Natural killer cell (primary cell): ENCODE data around the gene TRIM61. TPM values are rescaled to one million over a fixed set of nuclear protein-coding genes. Genes with fewer than 3 reads are reported as not detected.
"Not testable (repeated sequence)": the region's sequence is repeated elsewhere in the genome, so short reads cannot be mapped to it uniquely, and the experiment has no call there.

Experiments
- ATAC-seq, 3 donors: fragments of 150-1000 bp in 2 of 3; fragments of 200-7000 bp in 1 of 3; cut with Tn5 transposase; 1 replicate in 1 of 3; 2 replicates in 2 of 3; pipeline ENCODE4 v1.10.0; 2021; ENCODE audit warnings: mild to moderate bottlenecking in 2 of 3, moderate library complexity in 2 of 3
- DNase-seq, 2 donors: peaks; one replicate each; pipeline versions ENCODE4 v3.0.0 to v3.0.0-alpha.2; 2013 to 2021; ENCODE audit warnings: mixed read lengths in 1 of 2
- H3K27ac ChIP-seq: one replicate; pipeline ENCODE4 v1.5.1; 2013; ENCODE audit warnings: mild to moderate bottlenecking, low read length
- H3K27me3 ChIP-seq: one replicate; pipeline ENCODE4 v1.6.1; 2013; ENCODE audit warnings: low read length; ENCODE audit not compliant: control insufficient read depth, insufficient read depth
- H3K36me3 ChIP-seq: one replicate; pipeline ENCODE4 v1.6.1; 2013; ENCODE audit warnings: low read length; ENCODE audit not compliant: control insufficient read depth, insufficient read depth
- H3K4me1 ChIP-seq: one replicate; pipeline ENCODE4 v1.6.1; 2013; ENCODE audit warnings: low read length; ENCODE audit not compliant: control insufficient read depth, insufficient read depth
- H3K4me3 ChIP-seq: one replicate; pipeline ENCODE4 v1.5.1; 2013; ENCODE audit warnings: low read length
- H3K9me3 ChIP-seq: one replicate; pipeline ENCODE4 v1.6.1; 2013; ENCODE audit warnings: low read length; ENCODE audit not compliant: control insufficient read depth, insufficient read depth
- H3K27ac Mint-ChIP-seq, 2 donors: one replicate each; pipeline ENCODE4 v1.8.0; 2022; ENCODE audit warnings: mild to moderate bottlenecking in 2 of 2, mixed read lengths in 2 of 2, moderate library complexity in 1 of 2
- H3K27me3 Mint-ChIP-seq, 2 donors: one replicate each; pipeline ENCODE4 v1.8.0; 2022; ENCODE audit warnings: low read depth in 2 of 2, mixed read lengths in 2 of 2
- H3K36me3 Mint-ChIP-seq: one replicate; pipeline ENCODE4 v1.8.0; 2022; ENCODE audit warnings: mixed read lengths
- H3K4me1 Mint-ChIP-seq, 2 donors: one replicate each; pipeline ENCODE4 v1.8.0; 2022; ENCODE audit warnings: mixed read lengths in 2 of 2
- H3K4me3 Mint-ChIP-seq: one replicate; pipeline ENCODE4 v1.8.0; 2022; ENCODE audit warnings: mild to moderate bottlenecking, moderate library complexity, mixed read lengths
- H3K9me3 Mint-ChIP-seq, 2 donors: one replicate each; pipeline ENCODE4 v1.8.0; 2022; ENCODE audit warnings: mixed read lengths in 2 of 2
- WGBS: methylation state at CpG from one replicate; pipeline ENCODE4 v1.1.7; 2013; ENCODE audit warnings: missing lambda C conversion rate; ENCODE audit not compliant: insufficient coverage; 5-methylcytosine and 5-hydroxymethylcytosine counted together
- intact Hi-C: fragments of 100-400 bp; cut with micrococcal nuclease; formaldehyde crosslinking; loops from one replicate; pipeline ENCODE4 v1.14.2; 2022
- total RNA-seq, 4 donors: library from RNA; stranded (reverse); fragments of 120-200 nt in 1 of 4; gene quantifications; one replicate each; pipeline versions ENCODE4 v1.2.3 to v1.2.4, GENCODE V29; 2013 to 2022
- TF ChIP-seq, protein P1 (sequence below): fragments of 200-600 bp; IDR thresholded peaks from one replicate; pipeline ENCODE4 v1.8.0; 2022; ENCODE audit warnings: antibody characterized with exemption

TRIM61 gene
- total RNA-seq, 3 donors from 2014 or later (not counting 1 experiment from before 2014, with no cell fraction given), result 1.1 to 2.0 (median 1.2) TPM

DNA sequence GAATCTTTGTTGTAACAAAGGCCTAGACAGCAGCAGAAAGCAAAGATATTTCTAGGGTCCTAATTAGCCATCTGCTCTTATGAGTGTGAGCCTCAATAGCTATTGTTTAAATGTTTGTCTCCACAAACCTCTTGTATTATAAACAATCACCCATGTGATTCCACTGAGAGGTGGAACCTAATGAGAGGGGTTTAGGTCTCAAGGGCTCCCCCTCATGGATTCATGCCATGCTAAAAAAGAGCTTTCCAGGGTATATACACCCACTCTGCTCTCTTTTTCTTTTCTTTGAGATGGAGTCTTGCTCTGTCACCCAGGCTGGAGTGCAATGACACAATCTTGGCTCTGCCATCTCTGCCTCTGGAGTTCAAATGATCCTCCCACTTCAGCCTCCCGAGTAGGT lies 42.1 kb downstream of the TRIM61 start:
- Mint-ChIP-seq H3K27ac (no peak overlapping the region), H3K4me3 (no peak overlapping the region), H3K4me1 (no peaks in the 10 kb centered on the region), H3K36me3 (no peaks in the 10 kb centered on the region), H3K27me3 (peaks cover 8 to 38% of the 10 kb centered on the region in 2 donors), H3K9me3 (no peaks in the 10 kb centered on the region)
- Histone ChIP-seq H3K4me1 (no peaks in the 10 kb centered on the region), H3K36me3 (no peaks in the 10 kb centered on the region), H3K4me3 (no peak overlapping the region), H3K9me3 (no peaks in the 10 kb centered on the region), H3K27me3 (no peaks in the 10 kb centered on the region), H3K27ac (no peak overlapping the region)
- intact Hi-C loops, result no loop called here
- TF ChIP-seq, protein P1, sequence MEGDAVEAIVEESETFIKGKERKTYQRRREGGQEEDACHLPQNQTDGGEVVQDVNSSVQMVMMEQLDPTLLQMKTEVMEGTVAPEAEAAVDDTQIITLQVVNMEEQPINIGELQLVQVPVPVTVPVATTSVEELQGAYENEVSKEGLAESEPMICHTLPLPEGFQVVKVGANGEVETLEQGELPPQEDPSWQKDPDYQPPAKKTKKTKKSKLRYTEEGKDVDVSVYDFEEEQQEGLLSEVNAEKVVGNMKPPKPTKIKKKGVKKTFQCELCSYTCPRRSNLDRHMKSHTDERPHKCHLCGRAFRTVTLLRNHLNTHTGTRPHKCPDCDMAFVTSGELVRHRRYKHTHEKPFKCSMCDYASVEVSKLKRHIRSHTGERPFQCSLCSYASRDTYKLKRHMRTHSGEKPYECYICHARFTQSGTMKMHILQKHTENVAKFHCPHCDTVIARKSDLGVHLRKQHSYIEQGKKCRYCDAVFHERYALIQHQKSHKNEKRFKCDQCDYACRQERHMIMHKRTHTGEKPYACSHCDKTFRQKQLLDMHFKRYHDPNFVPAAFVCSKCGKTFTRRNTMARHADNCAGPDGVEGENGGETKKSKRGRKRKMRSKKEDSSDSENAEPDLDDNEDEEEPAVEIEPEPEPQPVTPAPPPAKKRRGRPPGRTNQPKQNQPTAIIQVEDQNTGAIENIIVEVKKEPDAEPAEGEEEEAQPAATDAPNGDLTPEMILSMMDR, result no peak
- no peak for ATAC-seq
- WGBS, result 90% methylated on average over 1 of the region's 1 CpG
- DNase-seq, result no peak

DNA sequence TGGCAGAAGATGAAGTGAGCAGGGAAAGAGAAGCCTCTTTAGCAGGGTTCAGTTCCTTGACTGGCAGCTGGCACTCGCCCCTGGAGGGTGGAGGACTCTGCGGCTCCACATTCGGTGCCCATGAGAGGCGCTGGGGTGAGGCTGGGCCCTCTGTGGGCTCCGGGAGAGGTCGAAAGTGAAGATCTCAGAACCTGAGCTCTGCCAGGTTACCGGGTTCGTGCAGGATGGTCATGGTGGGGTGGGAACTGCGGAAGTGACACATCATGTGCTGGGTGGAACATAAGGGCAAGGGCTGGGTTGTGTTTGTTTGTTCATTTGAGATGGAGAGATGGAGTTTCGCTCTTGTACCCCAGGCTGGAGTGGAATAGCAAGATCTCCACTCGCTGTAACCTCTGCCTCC lies 44.2 kb downstream of the TRIM61 start:
- DNase-seq (no peak), ATAC-seq (no peak)
- TF ChIP-seq, protein P1, result no peak
- H3K4me3 Mint-ChIP-seq, result no peak overlapping the region
- Histone ChIP-seq H3K27me3 (no peaks in the 10 kb centered on the region), H3K36me3 (no peaks in the 10 kb centered on the region), H3K9me3 (no peaks in the 10 kb centered on the region), H3K27ac (no peak overlapping the region), H3K4me1 (no peaks in the 10 kb centered on the region), H3K4me3 (no peak overlapping the region)
- H3K36me3 Mint-ChIP-seq, result no peaks in the 10 kb centered on the region
- 85% methylated on average over 11 of the region's 11 CpGs for WGBS
- H3K27me3 Mint-ChIP-seq, result peaks cover 3 to 32% of the 10 kb centered on the region in 2 donors
- intact Hi-C loops, result no loop called here
- H3K9me3 Mint-ChIP-seq, result no peaks in the 10 kb centered on the region
- H3K27ac Mint-ChIP-seq, result no peak overlapping the region
- H3K4me1 Mint-ChIP-seq, result no peaks in the 10 kb centered on the region

DNA sequence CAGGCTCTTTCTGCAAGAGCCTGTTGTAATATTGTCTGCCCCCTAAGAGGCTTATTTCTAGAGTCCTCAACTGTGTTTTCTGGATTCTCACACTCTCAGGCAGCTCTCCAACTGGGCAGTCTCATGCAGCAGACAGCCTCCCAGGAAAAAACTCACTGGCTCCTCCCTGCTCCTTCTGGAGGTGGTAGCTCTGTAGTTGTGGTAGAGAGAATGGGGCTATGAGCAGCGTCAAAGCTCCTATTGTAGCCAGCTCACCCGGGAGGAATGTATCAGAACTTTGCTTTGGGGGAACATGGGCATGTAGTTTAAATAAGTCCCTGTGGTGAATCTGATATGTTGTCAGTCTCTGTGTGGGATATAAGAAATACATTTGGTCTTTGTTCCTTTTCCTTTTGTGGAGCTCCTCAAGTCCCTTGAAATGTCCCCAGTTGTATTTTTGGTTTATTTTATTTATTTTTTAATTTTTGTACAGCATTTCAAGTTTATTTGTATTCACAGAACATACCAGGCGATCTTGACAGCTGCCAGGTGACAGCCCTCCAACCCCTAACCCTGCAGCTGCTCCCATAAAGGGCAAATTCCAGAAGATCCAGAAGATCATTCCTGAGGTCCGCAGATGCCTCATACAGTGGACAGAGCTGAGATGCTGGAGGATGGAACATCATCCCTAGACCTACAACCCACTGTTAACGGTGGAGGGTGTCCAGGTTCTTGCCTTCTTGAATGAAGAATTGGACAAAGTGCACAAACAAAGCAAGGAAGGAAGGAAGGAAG lies 45.7 kb downstream of the TRIM61 start:
- no peak overlapping the region for H3K4me3 Mint-ChIP-seq
- TF ChIP-seq, protein P1, result no peak
- ATAC-seq, result no peak
- Histone ChIP-seq H3K9me3 (no peaks in the 10 kb centered on the region), H3K27me3 (no peaks in the 10 kb centered on the region), H3K27ac (no peak overlapping the region), H3K36me3 (no peaks in the 10 kb centered on the region), H3K4me1 (no peaks in the 10 kb centered on the region), H3K4me3 (no peak overlapping the region)
- no peaks in the 10 kb centered on the region for H3K4me1 Mint-ChIP-seq
- H3K27ac Mint-ChIP-seq, result no peak overlapping the region
- intact Hi-C loops, result no loop called here
- H3K36me3 Mint-ChIP-seq, result no peaks in the 10 kb centered on the region
- peaks cover 0 to 17% of the 10 kb centered on the region in 2 donors for H3K27me3 Mint-ChIP-seq
- no peak for DNase-seq
- WGBS, result 78% methylated on average over 5 of the region's 5 CpGs
- no peaks in the 10 kb centered on the region for H3K9me3 Mint-ChIP-seq

DNA sequence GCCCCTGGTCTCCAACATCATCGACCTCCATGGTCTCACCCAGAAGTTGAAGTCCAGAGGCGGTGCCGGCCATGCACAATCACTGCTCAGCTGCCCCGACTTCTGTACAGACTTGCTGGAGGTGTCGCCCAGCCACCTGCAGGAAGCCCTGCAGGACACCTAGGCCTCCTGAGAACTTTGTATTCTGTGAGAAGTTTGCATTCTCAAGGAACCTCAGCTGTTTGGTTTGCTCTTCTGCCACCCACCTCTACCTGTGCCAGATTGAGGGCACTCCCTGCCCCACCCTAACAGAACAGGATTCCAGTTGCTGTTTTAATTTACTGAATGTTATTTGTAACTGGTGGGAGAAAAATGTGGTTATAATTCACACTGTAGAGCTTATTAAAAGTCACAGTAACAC lies 46.8 kb downstream of the TRIM61 start:
- Histone ChIP-seq H3K4me1 (no peaks in the 10 kb centered on the region), H3K9me3 (no peaks in the 10 kb centered on the region), H3K4me3 (no peak overlapping the region), H3K36me3 (no peaks in the 10 kb centered on the region), H3K27ac (no peak overlapping the region), H3K27me3 (no peaks in the 10 kb centered on the region)
- 96% methylated on average over 5 of the region's 5 CpGs for WGBS
- intact Hi-C loops, result no loop called here
- Mint-ChIP-seq H3K4me1 (no peaks in the 10 kb centered on the region), H3K27ac (no peak overlapping the region), H3K36me3 (no peaks in the 10 kb centered on the region), H3K4me3 (no peak overlapping the region), H3K9me3 (no peaks in the 10 kb centered on the region), H3K27me3 (peaks cover 0 to 15% of the 10 kb centered on the region in 2 donors)
- DNase-seq (no peak), ATAC-seq (no peak)
- TF ChIP-seq, protein P1, result no peak

DNA sequence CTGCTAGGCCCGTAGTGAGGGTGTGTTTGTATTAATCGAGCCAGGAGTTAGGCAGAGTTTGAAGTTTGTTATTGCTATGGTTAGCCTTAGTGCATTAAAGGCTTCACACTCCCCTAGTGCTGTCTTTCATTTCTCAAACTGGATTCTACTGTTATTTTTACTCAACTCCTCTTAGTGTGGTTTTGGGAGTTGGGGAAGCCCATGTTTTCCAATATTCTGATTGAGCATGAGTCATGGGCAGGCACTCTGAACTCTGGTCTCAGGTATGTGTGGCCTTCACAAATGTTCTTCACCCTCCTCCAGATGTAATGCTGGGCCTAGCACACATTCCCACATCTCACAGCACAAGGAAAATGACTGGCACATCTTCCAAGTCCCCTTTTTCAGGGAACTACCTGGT lies 50.4 kb downstream of the TRIM61 start:
- DNase-seq, H3K4me3 ChIP-seq: not testable (repeated sequence)

More for the DNA sequence above, 50.4 kb downstream of the TRIM61 start:
- 80% methylated on average over 1 of the region's 2 CpGs for WGBS
- H3K27me3 Mint-ChIP-seq, H3K27ac ChIP-seq, H3K27me3 ChIP-seq, H3K36me3 ChIP-seq, ATAC-seq, H3K9me3 ChIP-seq, H3K4me1 ChIP-seq, H3K36me3 Mint-ChIP-seq, H3K9me3 Mint-ChIP-seq, intact Hi-C loops, H3K27ac Mint-ChIP-seq, H3K4me3 Mint-ChIP-seq, H3K4me1 Mint-ChIP-seq: not testable (repeated sequence)
